GM19438 (cell line): ENCODE results near the gene FFAR4.

Source experiments
- ATAC-seq: cut with Tn5 transposase; IDR thresholded peaks from one replicate; pipeline ENCODE4 v1.9.1; 2021; ENCODE audit warnings: low read depth; ENCODE audit not compliant: unreplicated experiment

The FFAR4 gene

GRCh38 chr10:93598157-93598556 is 31.7 kb downstream of the FFAR4 start:
- ATAC-seq: no peak

- ATAC-seq: no peak
These were observed 32.9 kb downstream of the FFAR4 start for GRCh38 chr10:93599335-93599734.

- no peak for ATAC-seq
These were observed 33.3 kb downstream of the FFAR4 start for GRCh38 chr10:93599778-93600177.

GRCh38 chr10:93600446-93601145 is 34.1 kb downstream of the FFAR4 start:
- no peak for ATAC-seq

- ATAC-seq: no peak
These were observed 34.8 kb downstream of the FFAR4 start, which contains the start of gene RBP4 for GRCh38 chr10:93601146-93601773. RBP4 (minus strand) TSS chr10:93601235; CDS start chr10:93601028, 207 bp downstream.

GRCh38 chr10:93601774-93602162 is 35.3 kb downstream of the FFAR4 start:
- no peak for ATAC-seq

GRCh38 chr10:93603023-93603422 is 36.6 kb downstream of the FFAR4 start:
- no peak for ATAC-seq

GRCh38 chr10:93604146-93604545 is 37.7 kb downstream of the FFAR4 start:
- ATAC-seq: no peak

- ATAC-seq: no peak
These were observed 42.0 kb downstream of the FFAR4 start for GRCh38 chr10:93608421-93608820.

- ATAC-seq: no peak
These were observed 45.8 kb downstream of the FFAR4 start, which contains the start of gene PDE6C for GRCh38 chr10:93612311-93612710. PDE6C (plus strand) TSS chr10:93612537; CDS start chr10:93612726, 189 bp downstream.

GRCh38 chr10:93613126-93613525 is 46.7 kb downstream of the FFAR4 start:
- ATAC-seq: no peak

- ATAC-seq: no peak
These were observed 47.8 kb downstream of the FFAR4 start for GRCh38 chr10:93614101-93614825.

- no peak for ATAC-seq
These were observed 49.2 kb downstream of the FFAR4 start for GRCh38 chr10:93615576-93616235.

- ATAC-seq: no peak
These were observed 54.5 kb downstream of the FFAR4 start for GRCh38 chr10:93620925-93621324.

GRCh38 chr10:93622942-93623341 is 56.5 kb downstream of the FFAR4 start:
- no peak for ATAC-seq

- no peak for ATAC-seq
These were observed 62.4 kb downstream of the FFAR4 start for GRCh38 chr10:93628858-93629257.

GRCh38 chr10:93629647-93630305 is 63.3 kb downstream of the FFAR4 start:
- ATAC-seq: no peak

GRCh38 chr10:93630625-93631557 is 64.4 kb downstream of the FFAR4 start:
- ATAC-seq: no peak
